H1 (cell line): ENCODE results near the gene PDE4D. TPM values are rescaled to one million over a fixed set of nuclear protein-coding genes. Genes with fewer than 3 reads are reported as not detected.

ENCODE experiments used
- BACH1 ChIP-seq: IDR thresholded peaks from 2 replicates; pipeline ENCODE4 v1.6.1; 2012; ENCODE audit warnings: low read length, improper control_type of control experiment
- CHD7 ChIP-seq: fragments of 300-600 bp; sonication (generic); IDR thresholded peaks from 2 replicates; pipeline ENCODE4 v1.7.1; 2012; ENCODE audit warnings: low read length, moderate library complexity, mild to moderate bottlenecking, inconsistent platforms; ENCODE audit not compliant: insufficient replicate concordance
- JUND ChIP-seq: IDR thresholded peaks from 2 replicates; pipeline ENCODE4 v1.6.1; 2011; ENCODE audit warnings: mild to moderate bottlenecking, improper control_type of control experiment, low read length
- MAFK ChIP-seq: IDR thresholded peaks from 2 replicates; pipeline ENCODE4 v1.6.1; 2012; ENCODE audit warnings: low read depth, mild to moderate bottlenecking, improper control_type of control experiment, low read length
- NANOG ChIP-seq: IDR thresholded peaks from 2 replicates; pipeline ENCODE4 v1.6.1; 2011; ENCODE audit warnings: low read length, low read depth, mild to moderate bottlenecking, inconsistent platforms; ENCODE audit not compliant: insufficient read depth, poor library complexity, severe bottlenecking
- PHF8 ChIP-seq: fragments of 200-600 bp; sonication (generic); conservative IDR thresholded peaks from 2 replicates; pipeline ENCODE4 v1.7.1; 2012; ENCODE audit warnings: low read depth, mild to moderate bottlenecking, inconsistent platforms, low read length, moderate library complexity
- SUZ12 ChIP-seq: fragments of 200-600 bp; sonication (generic); IDR thresholded peaks from 2 replicates; pipeline ENCODE4 v1.6.1; 2012; ENCODE audit warnings: mild to moderate bottlenecking, inconsistent platforms, low read length, moderate library complexity, mixed read lengths
- polyA plus RNA-seq, 7 experiments: library from polyadenylated mRNA; depleted of rRNA in 3 of 7; stranded (reverse) in 5 of 7; unstranded in 2 of 7; fragments of >200 nt in 5 of 7; fragments of 200-250 nt in 2 of 7; gene quantifications; 1 replicate in 5 of 7; 2 replicates in 1 of 7; 4 replicates in 1 of 7; pipeline versions ENCODE4 v1.2.1 to v1.2.3, GENCODE V29; 2011 to 2013; ENCODE audit warnings: missing spikeins in 2 of 7, mixed read lengths in 2 of 7
- total RNA-seq: library from RNA; stranded (reverse); fragmentation: NEBNext Ultra II Directional; extraction: Animal tissue kit (Norgen Biotek cat#: 25700); gene quantifications from 2 replicates; pipeline ENCODE4 v1.2.1, GENCODE V29; 2021

Gene PDE4D
- total and polyA plus RNA-seq, 2 of the 8 experiments (the other 6 are each of a cell fraction or from before 2014, with no cell fraction given), result 2.3 to 3.7 TPM

DNA sequence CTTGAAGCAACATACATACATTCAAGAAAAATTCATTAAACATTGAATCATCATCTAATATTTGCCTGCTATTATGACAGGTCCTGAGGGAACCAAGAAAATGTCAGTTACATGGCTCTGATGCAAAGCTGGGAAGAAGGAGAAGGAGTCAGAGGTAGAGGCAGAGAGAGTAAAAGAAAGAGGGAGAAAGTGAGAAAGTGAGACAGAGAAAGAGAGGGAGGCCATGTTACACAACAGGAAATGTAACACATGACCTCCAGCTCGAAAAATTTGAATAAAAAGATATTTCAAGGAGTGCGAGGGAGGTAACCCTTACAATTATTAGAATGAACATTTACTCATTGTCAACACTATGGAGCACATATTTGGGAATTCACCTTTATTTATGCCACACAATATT, 189.7 kb downstream of the PDE4D start (continued):
- no peak for TF ChIP-seq CHD7
- TF ChIP-seq PHF8, result no peak
- TF ChIP-seq MAFK, result no peak
- no peak for TF ChIP-seq NANOG
- TF ChIP-seq BACH1, result no peak
- TF ChIP-seq JUND, result no peak
- TF ChIP-seq SUZ12, result no peak
